ENCODE results near the gene AUTS2. TPM values are rescaled to one million over a fixed set of nuclear protein-coding genes. Genes with fewer than 3 reads are reported as not detected.

The AUTS2 gene
- total and polyA plus RNA-seq, 2 of the 8 experiments (the other 6 are each of a cell fraction or from before 2014, with no cell fraction given) = 25.9 to 101 TPM

- TF ChIP-seq TAF7 (optimal IDR thresholded peaks at IDR 0.05; ENCODE audit: borderline replicate concordance, low read depth, low read length) = no peak
These were observed 1069.1 kb downstream of the AUTS2 start (continued) for GRCh38 chr7:70667406-70667805.
